Hematopoietic multipotent progenitor cell treated with erythropoietin and hydrocortisone succinate and interleukin-3 and kit ligand, for 6 days (in vitro differentiated cells): ENCODE data around the gene ADIG.
A peak's percentile ranks its signal among the peaks of the same experiment; 100 is the strongest.

Source experiments
- DNase-seq: peaks from one replicate; pipeline ENCODE4 v3.0.0-alpha.2; 2015

Gene ADIG

GRCh38 chr20:38581013-38581412 lies at the start of gene ADIG:
TSS of gene ADIG (plus strand) at chr20:38581197. CDS start at chr20:38581251, 54 bp downstream.
- DNase-seq: no peak

GRCh38 chr20:38534756-38535155 lies 46.2 kb upstream of the ADIG start:
- DNase-seq: no peak

GRCh38 chr20:38536310-38536709 lies 44.7 kb upstream of the ADIG start:
- DNase-seq: no peak

- DNase-seq: no peak
Measured at GRCh38 chr20:38537176-38537575, 43.8 kb upstream of the ADIG start.

GRCh38 chr20:38538789-38539188 lies 42.2 kb upstream of the ADIG start:
- no peak for DNase-seq

- DNase-seq: no peak
Measured at GRCh38 chr20:38543014-38543906, 37.7 kb upstream of the ADIG start.

GRCh38 chr20:38545771-38546170 lies 35.2 kb upstream of the ADIG start:
- no peak for DNase-seq

GRCh38 chr20:38547288-38548085 lies 33.5 kb upstream of the ADIG start:
- DNase-seq: no peak

- DNase-seq: no peak
Measured at GRCh38 chr20:38548356-38549083, 32.5 kb upstream of the ADIG start.

- DNase-seq: peak; percentile 31
Measured at GRCh38 chr20:38550274-38550673, 30.7 kb upstream of the ADIG start.

GRCh38 chr20:38551056-38551626 lies 29.9 kb upstream of the ADIG start:
- DNase-seq: no peak

GRCh38 chr20:38554986-38555385 lies 26.0 kb upstream of the ADIG start:
- DNase-seq: no peak

- DNase-seq: no peak
Measured at GRCh38 chr20:38555395-38555794, 25.6 kb upstream of the ADIG start.

- no peak for DNase-seq
Measured at GRCh38 chr20:38557174-38557573, 23.8 kb upstream of the ADIG start.

GRCh38 chr20:38558596-38559360 lies 22.2 kb upstream of the ADIG start:
- no peak for DNase-seq

- DNase-seq: no peak
Measured at GRCh38 chr20:38559764-38560163, 21.2 kb upstream of the ADIG start.

- no peak for DNase-seq
Measured at GRCh38 chr20:38563802-38564431, 17.1 kb upstream of the ADIG start.

- no peak for DNase-seq
Measured at GRCh38 chr20:38564680-38565079, 16.3 kb upstream of the ADIG start.

- DNase-seq: no peak
Measured at GRCh38 chr20:38566036-38566598, 14.9 kb upstream of the ADIG start.

GRCh38 chr20:38569747-38570525 lies 11.1 kb upstream of the ADIG start:
- no peak for DNase-seq
